SK-N-SH (cell line): Measurements from ENCODE around the gene IL31. TPM values are rescaled to one million over a fixed set of nuclear protein-coding genes. Genes with fewer than 3 reads are reported as not detected.

Experiments
- CTCF ChIA-PET: fragments of 300-600, 350-600 bp; formaldehyde crosslinking; extraction: SDS; loops from one replicate; lab custom pipeline; 2021; lab: Yijun Ruan, JAX
- POLR2A ChIA-PET: fragments of 350-600 bp; sonication (Branson Sonifier 250); formaldehyde crosslinking; extraction: SDS; loops from one replicate; lab custom pipeline; 2020; ENCODE audit warnings: antibody characterized with exemption, inconsistent platforms; lab: Yijun Ruan, JAX
- DNase-seq: peaks from one replicate; pipeline ENCODE4 v3.0.0; 2012
- H2AFZ ChIP-seq: fragments of 200-600 bp; sonication (generic); 2 replicates; pipeline ENCODE4 v1.8.1; 2016; ENCODE audit warnings: antibody characterized with exemption, mild to moderate bottlenecking, low read depth
- H3F3A ChIP-seq: fragments of 200-600 bp; sonication (generic); replicated peaks from 2 replicates; pipeline ENCODE3; 2016; ENCODE audit warnings: antibody characterized with exemption, mild to moderate bottlenecking; ENCODE audit not compliant: insufficient read depth
- H3K27ac ChIP-seq, 2 experiments: fragments of 200-500 bp in 1 of 2; fragments of 200-600 bp in 1 of 2; sonication (Bioruptor generic) in 1 of 2; sonication (generic), shearing (Covaris generic) in 1 of 2; 2 replicates each; pipeline versions ENCODE4 v1.5.1 to v1.6.1; 2014 to 2016; ENCODE audit warnings: low read depth in 2 of 2, inconsistent platforms in 1 of 2, low read length in 1 of 2, mild to moderate bottlenecking in 1 of 2, mixed read lengths in 1 of 2
- H3K27me3 ChIP-seq: fragments of 200-600 bp; sonication (generic), shearing (Covaris generic); 2 replicates; pipeline ENCODE4 v1.6.1; 2016; ENCODE audit warnings: mixed run types; ENCODE audit not compliant: insufficient read depth
- H3K36me3 ChIP-seq, 2 experiments: fragments of 200-500 bp in 1 of 2; fragments of 200-600 bp in 1 of 2; sonication (Bioruptor generic) in 1 of 2; sonication (generic) in 1 of 2; replicated peaks in 1 of 2; 2 replicates each; pipeline versions ENCODE3 to v1.5.1; 2014 to 2016; ENCODE audit warnings: low read length in 1 of 2, mild to moderate bottlenecking in 1 of 2; ENCODE audit not compliant: insufficient read depth in 2 of 2, control insufficient read depth in 1 of 2
- H3K4me1 ChIP-seq, 2 experiments: fragments of 200-500 bp in 1 of 2; fragments of 200-600 bp in 1 of 2; sonication (Bioruptor generic) in 1 of 2; sonication (generic), shearing (Covaris generic) in 1 of 2; 2 replicates each; pipeline versions ENCODE4 v1.5.1 to v1.6.1; 2014 to 2016; ENCODE audit warnings: low read depth in 1 of 2, low read length in 1 of 2, mixed run types in 1 of 2; ENCODE audit not compliant: insufficient read depth in 2 of 2, control insufficient read depth in 1 of 2
- H3K4me2 ChIP-seq: fragments of 200-600 bp; sonication (generic), shearing (Covaris generic); 2 replicates; pipeline ENCODE4 v1.6.1; 2017; ENCODE audit warnings: mixed run types
- H3K4me3 ChIP-seq, 2 experiments: fragments of 200-500 bp in 1 of 2; fragments of 200-600 bp in 1 of 2; sonication (Bioruptor generic) in 1 of 2; sonication (generic), shearing (Covaris generic) in 1 of 2; 2 replicates each; pipeline versions ENCODE4 v1.5.1 to v1.8.1; 2014 to 2016; ENCODE audit warnings: low read depth in 2 of 2, inconsistent platforms in 1 of 2, low read length in 1 of 2, mild to moderate bottlenecking in 1 of 2, mixed read lengths in 1 of 2, moderate library complexity in 1 of 2
- H3K79me2 ChIP-seq: fragments of 200-600 bp; sonication (generic); 2 replicates; pipeline ENCODE4 v1.8.1; 2017; ENCODE audit warnings: mild to moderate bottlenecking; ENCODE audit not compliant: insufficient read depth
- H3K9ac ChIP-seq: fragments of 200-600 bp; sonication (generic); 2 replicates; pipeline ENCODE4 v1.6.1; 2017; ENCODE audit warnings: mixed run types
- H3K9me2 ChIP-seq: fragments of 200-600 bp; sonication (generic); 2 replicates; pipeline ENCODE4 v1.6.1; 2017; ENCODE audit warnings: mixed run types
- H3K9me3 ChIP-seq: fragments of 200-600 bp; sonication (generic); 2 replicates; pipeline ENCODE4 v1.6.1; 2017; ENCODE audit warnings: mixed run types, mild to moderate bottlenecking, moderate library complexity
- H4K20me1 ChIP-seq: fragments of 200-600 bp; sonication (generic); 2 replicates; pipeline ENCODE4 v1.6.1; 2017; ENCODE audit warnings: mild to moderate bottlenecking, mixed run types; ENCODE audit not compliant: insufficient read depth
- EP300 ChIP-seq, 2 experiments: IDR thresholded peaks; 2 replicates each; pipeline versions ENCODE4 v1.4.0 to v1.6.1; 2012; ENCODE audit warnings: borderline replicate concordance in 1 of 2, low read depth in 1 of 2, low read length in 1 of 2
- FOXM1 ChIP-seq: IDR thresholded peaks from 2 replicates; pipeline ENCODE4 v1.4.0; 2012; ENCODE audit warnings: low read depth, mild to moderate bottlenecking
- GABPA ChIP-seq: IDR thresholded peaks from 2 replicates; pipeline ENCODE4 v1.4.0; 2012; ENCODE audit warnings: low read depth, mild to moderate bottlenecking
- GATA2 ChIP-seq: sonication (generic); formaldehyde crosslinking; IDR thresholded peaks from 2 replicates; pipeline ENCODE4 v1.5.0; 2020; ENCODE audit warnings: mild to moderate bottlenecking, missing genetic modification reagents
- JUND ChIP-seq: IDR thresholded peaks from 2 replicates; pipeline ENCODE4 v1.4.0; 2012
- MXI1 ChIP-seq: IDR thresholded peaks from 2 replicates; pipeline ENCODE4 v1.6.1; 2012; ENCODE audit warnings: mild to moderate bottlenecking, low read depth, low read length, improper control_type of control experiment
- NRF1 ChIP-seq: IDR thresholded peaks from 2 replicates; pipeline ENCODE4 v1.6.1; 2012; ENCODE audit warnings: low read depth, mild to moderate bottlenecking, low read length
- RFX5 ChIP-seq: IDR thresholded peaks from 2 replicates; pipeline ENCODE4 v1.6.1; 2012; ENCODE audit warnings: mild to moderate bottlenecking, improper control_type of control experiment, low read length
- RXRA ChIP-seq: IDR thresholded peaks from 2 replicates; pipeline ENCODE4 v1.4.0; 2012; ENCODE audit warnings: low read depth, mild to moderate bottlenecking, borderline replicate concordance
- TCF12 ChIP-seq: IDR thresholded peaks from 2 replicates; pipeline ENCODE4 v1.4.0; 2012
- YY1 ChIP-seq: IDR thresholded peaks from 2 replicates; pipeline ENCODE4 v1.4.0; 2012; ENCODE audit warnings: low read depth, mild to moderate bottlenecking
- WGBS: methylation state at CpG from one replicate; pipeline ENCODE4 v1.1.6; 2017; ENCODE audit warnings: low lambda C conversion rate; 5-methylcytosine and 5-hydroxymethylcytosine counted together
- polyA plus RNA-seq, 3 experiments: library from polyadenylated mRNA; depleted of rRNA; stranded (reverse); fragments of >200 nt; gene quantifications; 2 replicates each; pipeline ENCODE4 v1.2.3, GENCODE V29; 2012
- TF ChIP-seq, protein P1 (sequence below): IDR thresholded peaks from 2 replicates; pipeline ENCODE4 v1.4.0; 2012; ENCODE audit warnings: low read depth
- TF ChIP-seq, protein P2 (sequence below): IDR thresholded peaks from 2 replicates; pipeline ENCODE4 v1.4.0; 2012; ENCODE audit warnings: low read depth, borderline replicate concordance
- TF ChIP-seq, protein P3 (sequence below): IDR thresholded peaks from 2 replicates; pipeline ENCODE4 v1.4.0; 2012; ENCODE audit warnings: low read depth, borderline replicate concordance
- TF ChIP-seq, protein P4 (sequence below): fragments of 200-600 bp; sonication (generic); IDR thresholded peaks from 2 replicates; pipeline ENCODE4 v1.6.1; 2017; ENCODE audit warnings: antibody characterized with exemption, mild to moderate bottlenecking, moderate library complexity

The IL31 gene
- polyA plus RNA-seq, 1 of the 3 experiments (the other 2 are of a cell fraction), result not detected

DNA sequence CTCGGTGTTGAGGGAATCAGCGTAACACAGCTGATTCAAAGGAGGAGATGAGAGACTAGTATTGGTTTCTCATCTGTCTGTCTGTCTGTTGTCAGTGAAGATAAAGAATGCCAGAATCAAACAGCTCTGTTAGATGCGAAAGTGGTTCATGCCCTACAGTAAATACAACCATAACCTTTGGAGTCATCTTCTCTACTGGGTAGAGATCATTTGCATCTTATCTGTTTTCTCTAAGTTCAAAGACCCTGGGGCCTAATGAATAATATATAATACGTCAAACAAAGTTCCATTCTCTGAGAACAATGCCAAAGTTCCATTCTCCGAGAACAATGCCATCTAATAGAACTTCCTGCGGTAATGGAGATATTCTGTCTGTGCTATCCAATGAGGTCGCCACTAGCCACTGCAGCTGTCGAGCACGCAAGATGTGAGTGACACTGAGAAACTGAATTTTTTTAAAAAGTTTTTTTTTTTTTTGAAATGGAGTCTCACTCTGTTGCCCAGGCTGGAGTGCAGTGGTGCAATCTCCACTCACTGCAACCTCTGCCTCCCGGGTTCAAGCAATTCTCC lies 6.6 kb downstream of the IL31 start:
- H2AFZ ChIP-seq, result no peak overlapping the region
- ChIA-PET POLR2A (no interaction called here), CTCF (interaction anchor here (0.5 to 1.5 kb wide), 7 partner anchors 11 to 189 kb away, joined by 3 to 5 read pairs (median 3); no protein-coding TSS in a partner anchor)
- no peaks in the 10 kb centered on the region for H3K9me3 ChIP-seq
- no peak overlapping the region for H3K9ac ChIP-seq
- H4K20me1 ChIP-seq, result no peaks in the 10 kb centered on the region
- 85% methylated on average over 10 of the region's 10 CpGs for WGBS
- H3K4me1 ChIP-seq, result no peaks in the 10 kb centered on the region
- H3K79me2 ChIP-seq, result no peaks in the 10 kb centered on the region
- no peak for DNase-seq
- no peaks in the 10 kb centered on the region for H3F3A ChIP-seq
- no peak overlapping the region for H3K4me2 ChIP-seq
- no peak overlapping the region for H3K4me3 ChIP-seq
- no peaks in the 10 kb centered on the region for H3K27me3 ChIP-seq
- H3K27ac ChIP-seq, result no peak overlapping the region
- no peaks in the 10 kb centered on the region for H3K9me2 ChIP-seq
- no peak for TF ChIP-seq RFX5
- no peak for TF ChIP-seq NRF1
- TF ChIP-seq TCF12, result no peak
- no peak for TF ChIP-seq RXRA
- TF ChIP-seq, protein P1, sequence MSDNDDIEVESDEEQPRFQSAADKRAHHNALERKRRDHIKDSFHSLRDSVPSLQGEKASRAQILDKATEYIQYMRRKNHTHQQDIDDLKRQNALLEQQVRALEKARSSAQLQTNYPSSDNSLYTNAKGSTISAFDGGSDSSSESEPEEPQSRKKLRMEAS, result no peak
- no peak for TF ChIP-seq EP300 (IDR thresholded peaks at IDR 0.05; ENCODE audit: borderline replicate concordance in 1 of 2, low read depth in 1 of 2, low read length in 1 of 2)
- TF ChIP-seq, protein P2, sequence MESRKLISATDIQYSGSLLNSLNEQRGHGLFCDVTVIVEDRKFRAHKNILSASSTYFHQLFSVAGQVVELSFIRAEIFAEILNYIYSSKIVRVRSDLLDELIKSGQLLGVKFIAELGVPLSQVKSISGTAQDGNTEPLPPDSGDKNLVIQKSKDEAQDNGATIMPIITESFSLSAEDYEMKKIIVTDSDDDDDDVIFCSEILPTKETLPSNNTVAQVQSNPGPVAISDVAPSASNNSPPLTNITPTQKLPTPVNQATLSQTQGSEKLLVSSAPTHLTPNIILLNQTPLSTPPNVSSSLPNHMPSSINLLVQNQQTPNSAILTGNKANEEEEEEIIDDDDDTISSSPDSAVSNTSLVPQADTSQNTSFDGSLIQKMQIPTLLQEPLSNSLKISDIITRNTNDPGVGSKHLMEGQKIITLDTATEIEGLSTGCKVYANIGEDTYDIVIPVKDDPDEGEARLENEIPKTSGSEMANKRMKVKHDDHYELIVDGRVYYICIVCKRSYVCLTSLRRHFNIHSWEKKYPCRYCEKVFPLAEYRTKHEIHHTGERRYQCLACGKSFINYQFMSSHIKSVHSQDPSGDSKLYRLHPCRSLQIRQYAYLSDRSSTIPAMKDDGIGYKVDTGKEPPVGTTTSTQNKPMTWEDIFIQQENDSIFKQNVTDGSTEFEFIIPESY, result no peak
- no peak for TF ChIP-seq FOXM1
- TF ChIP-seq, protein P3, sequence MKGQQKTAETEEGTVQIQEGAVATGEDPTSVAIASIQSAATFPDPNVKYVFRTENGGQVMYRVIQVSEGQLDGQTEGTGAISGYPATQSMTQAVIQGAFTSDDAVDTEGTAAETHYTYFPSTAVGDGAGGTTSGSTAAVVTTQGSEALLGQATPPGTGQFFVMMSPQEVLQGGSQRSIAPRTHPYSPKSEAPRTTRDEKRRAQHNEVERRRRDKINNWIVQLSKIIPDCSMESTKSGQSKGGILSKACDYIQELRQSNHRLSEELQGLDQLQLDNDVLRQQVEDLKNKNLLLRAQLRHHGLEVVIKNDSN, result no peak
- TF ChIP-seq YY1, result no peak
- TF ChIP-seq, all 33 proteins: peak for 0
- no peaks in the 10 kb centered on the region for H3K36me3 ChIP-seq

DNA sequence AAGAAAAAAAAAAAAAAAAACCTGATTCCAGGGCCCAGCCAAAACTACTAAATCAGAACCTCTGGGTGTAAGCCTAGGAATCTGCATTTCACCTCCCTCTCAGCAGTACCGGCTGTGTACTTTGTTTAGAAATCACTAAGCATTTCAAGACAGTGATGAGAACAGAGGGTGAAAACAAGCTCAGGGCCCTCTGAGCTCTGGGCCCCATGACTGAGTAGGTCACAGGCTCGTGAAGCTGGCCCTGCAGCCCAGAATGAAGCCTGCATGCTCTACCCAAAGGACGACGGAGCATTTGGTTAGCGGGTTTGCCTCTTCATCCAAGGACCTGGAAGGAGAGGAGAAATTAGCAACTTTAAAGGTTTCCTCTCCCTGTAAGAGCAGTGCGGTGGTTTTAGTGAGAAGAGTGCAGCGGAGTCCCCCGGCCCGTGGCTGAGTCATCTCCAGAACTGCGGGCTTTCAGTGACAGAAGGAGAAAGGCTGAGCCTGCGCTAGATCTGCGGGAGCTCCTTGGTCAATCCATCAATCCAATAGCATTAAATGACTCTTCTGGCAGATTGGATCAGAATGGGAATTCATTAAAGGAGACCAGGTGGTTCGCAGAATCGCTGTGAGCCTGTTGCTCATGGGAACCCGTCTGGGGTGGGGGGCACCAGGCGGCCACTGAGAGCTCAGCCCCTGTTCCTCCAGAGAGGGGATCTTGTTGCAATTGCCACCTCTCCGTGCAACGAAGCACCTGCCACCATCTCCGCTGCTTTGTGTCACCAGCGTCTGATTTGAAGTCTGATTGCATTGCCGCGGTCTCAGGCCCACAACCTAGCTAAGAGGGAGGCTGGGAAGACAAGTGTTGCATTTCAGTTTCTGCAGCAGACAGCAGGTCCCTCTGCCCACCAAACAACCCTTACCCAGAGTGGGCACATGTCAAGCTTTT lies 7.3 kb downstream of the IL31 start:
- DNase-seq, result no peak
- TF ChIP-seq GABPA (no peak), FOXM1 (no peak), MXI1 (no peak), YY1 (no peak), RXRA (no peak), GATA2 (no peak), JUND (no peak)
- TF ChIP-seq, protein P2, result no peak
- TF ChIP-seq, protein P3, result no peak
- TF ChIP-seq, protein P4, sequence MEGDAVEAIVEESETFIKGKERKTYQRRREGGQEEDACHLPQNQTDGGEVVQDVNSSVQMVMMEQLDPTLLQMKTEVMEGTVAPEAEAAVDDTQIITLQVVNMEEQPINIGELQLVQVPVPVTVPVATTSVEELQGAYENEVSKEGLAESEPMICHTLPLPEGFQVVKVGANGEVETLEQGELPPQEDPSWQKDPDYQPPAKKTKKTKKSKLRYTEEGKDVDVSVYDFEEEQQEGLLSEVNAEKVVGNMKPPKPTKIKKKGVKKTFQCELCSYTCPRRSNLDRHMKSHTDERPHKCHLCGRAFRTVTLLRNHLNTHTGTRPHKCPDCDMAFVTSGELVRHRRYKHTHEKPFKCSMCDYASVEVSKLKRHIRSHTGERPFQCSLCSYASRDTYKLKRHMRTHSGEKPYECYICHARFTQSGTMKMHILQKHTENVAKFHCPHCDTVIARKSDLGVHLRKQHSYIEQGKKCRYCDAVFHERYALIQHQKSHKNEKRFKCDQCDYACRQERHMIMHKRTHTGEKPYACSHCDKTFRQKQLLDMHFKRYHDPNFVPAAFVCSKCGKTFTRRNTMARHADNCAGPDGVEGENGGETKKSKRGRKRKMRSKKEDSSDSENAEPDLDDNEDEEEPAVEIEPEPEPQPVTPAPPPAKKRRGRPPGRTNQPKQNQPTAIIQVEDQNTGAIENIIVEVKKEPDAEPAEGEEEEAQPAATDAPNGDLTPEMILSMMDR, result no peak
- H2AFZ ChIP-seq, result no peak overlapping the region
- no peaks in the 10 kb centered on the region for H3K9me2 ChIP-seq
- no peaks in the 10 kb centered on the region for H3K79me2 ChIP-seq
- H3K9ac ChIP-seq, result no peak overlapping the region
- H3K27ac ChIP-seq, result no peak overlapping the region
- ChIA-PET POLR2A (no interaction called here), CTCF (interaction anchor here (0.5 to 1.5 kb wide), 6 partner anchors 10 to 189 kb away, joined by 3 to 5 read pairs (median 3); partner anchors contain the start of gene LRRC43)
- no peaks in the 10 kb centered on the region for H3K9me3 ChIP-seq
- no peaks in the 10 kb centered on the region for H3K36me3 ChIP-seq
- no peaks in the 10 kb centered on the region for H4K20me1 ChIP-seq
- no peaks in the 10 kb centered on the region for H3K4me1 ChIP-seq
- H3F3A ChIP-seq, result no peaks in the 10 kb centered on the region
- no peak overlapping the region for H3K4me3 ChIP-seq
- H3K27me3 ChIP-seq, result no peaks in the 10 kb centered on the region
- H3K4me2 ChIP-seq, result no peak overlapping the region
- WGBS, result 84% methylated on average over 22 of the region's 22 CpGs
